ENCODE results near the gene CPA1. TPM values are rescaled to one million over a fixed set of nuclear protein-coding genes. Genes with fewer than 3 reads are reported as not detected.

The CPA1 gene
- total RNA-seq, 2 donors from 2014 or later, result 35.4 TPM; not detected in 1

- TF ChIP-seq, protein P1, sequence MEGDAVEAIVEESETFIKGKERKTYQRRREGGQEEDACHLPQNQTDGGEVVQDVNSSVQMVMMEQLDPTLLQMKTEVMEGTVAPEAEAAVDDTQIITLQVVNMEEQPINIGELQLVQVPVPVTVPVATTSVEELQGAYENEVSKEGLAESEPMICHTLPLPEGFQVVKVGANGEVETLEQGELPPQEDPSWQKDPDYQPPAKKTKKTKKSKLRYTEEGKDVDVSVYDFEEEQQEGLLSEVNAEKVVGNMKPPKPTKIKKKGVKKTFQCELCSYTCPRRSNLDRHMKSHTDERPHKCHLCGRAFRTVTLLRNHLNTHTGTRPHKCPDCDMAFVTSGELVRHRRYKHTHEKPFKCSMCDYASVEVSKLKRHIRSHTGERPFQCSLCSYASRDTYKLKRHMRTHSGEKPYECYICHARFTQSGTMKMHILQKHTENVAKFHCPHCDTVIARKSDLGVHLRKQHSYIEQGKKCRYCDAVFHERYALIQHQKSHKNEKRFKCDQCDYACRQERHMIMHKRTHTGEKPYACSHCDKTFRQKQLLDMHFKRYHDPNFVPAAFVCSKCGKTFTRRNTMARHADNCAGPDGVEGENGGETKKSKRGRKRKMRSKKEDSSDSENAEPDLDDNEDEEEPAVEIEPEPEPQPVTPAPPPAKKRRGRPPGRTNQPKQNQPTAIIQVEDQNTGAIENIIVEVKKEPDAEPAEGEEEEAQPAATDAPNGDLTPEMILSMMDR (IDR thresholded peaks at IDR 0.05), result no peak
- no peak overlapping the region for H3K27ac ChIP-seq
- H3K4me3 ChIP-seq, result no peak overlapping the region
- H3K27me3 ChIP-seq, result no peaks in the 10 kb centered on the region
- H3K9ac ChIP-seq (ENCODE audit: low read depth in 2 of 2, low read length in 2 of 2), result no peak overlapping the region
- no peak for DNase-seq
- no peaks in the 10 kb centered on the region for H3K9me3 ChIP-seq
- intact Hi-C loops (cut with DNase I), result no loop called here
- no peaks in the 10 kb centered on the region for H3K36me3 ChIP-seq
- no peaks in the 10 kb centered on the region for H3K4me1 ChIP-seq
Measured at GRCh38 chr7:130396109-130396508, 15.8 kb downstream of the CPA1 start.

DNA sequence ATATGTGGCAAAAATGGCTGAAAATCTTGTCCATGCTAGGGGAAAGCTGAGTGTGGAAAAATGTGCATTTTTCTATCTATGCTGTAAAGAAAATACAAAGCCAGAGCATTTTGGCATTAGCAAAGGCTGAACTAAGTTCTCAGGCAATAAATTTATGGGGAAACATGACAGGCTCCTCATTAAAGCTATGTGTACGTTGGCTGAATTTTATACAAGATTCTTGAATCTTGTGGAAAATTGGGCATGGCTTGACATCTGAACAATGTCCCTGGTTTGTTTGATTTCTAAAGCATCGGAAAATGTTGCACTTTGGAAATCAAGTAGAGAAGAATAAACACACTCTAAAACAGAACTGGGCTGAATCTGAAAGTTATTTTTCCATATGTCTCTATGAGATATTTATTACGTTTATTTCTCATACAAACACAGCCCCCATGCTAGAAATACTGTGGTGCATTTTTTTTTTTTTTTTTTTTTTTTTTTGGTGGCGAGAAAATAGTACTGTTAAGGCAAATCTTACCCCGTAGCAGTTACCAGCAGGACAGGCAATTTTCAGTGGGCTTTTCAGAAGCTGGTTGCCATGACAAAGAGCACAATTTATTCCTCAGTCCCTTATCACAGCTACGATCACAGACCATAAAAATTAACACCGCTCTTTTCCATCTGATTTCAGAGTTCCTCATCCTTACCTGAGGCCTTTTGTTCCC is 16.9 kb downstream of the CPA1 start:
- Histone ChIP-seq H3K4me1 (no peaks in the 10 kb centered on the region), H3K9ac (ENCODE audit: low read depth in 2 of 2, low read length in 2 of 2) (no peak overlapping the region), H3K27ac (no peak overlapping the region), H3K36me3 (no peaks in the 10 kb centered on the region), H3K4me3 (no peak overlapping the region), H3K9me3 (no peaks in the 10 kb centered on the region), H3K27me3 (no peaks in the 10 kb centered on the region)
- TF ChIP-seq, protein P1 (IDR thresholded peaks at IDR 0.05), result no peak
- DNase-seq, result no peak
- intact Hi-C loops (cut with DNase I), result no loop called here

DNA sequence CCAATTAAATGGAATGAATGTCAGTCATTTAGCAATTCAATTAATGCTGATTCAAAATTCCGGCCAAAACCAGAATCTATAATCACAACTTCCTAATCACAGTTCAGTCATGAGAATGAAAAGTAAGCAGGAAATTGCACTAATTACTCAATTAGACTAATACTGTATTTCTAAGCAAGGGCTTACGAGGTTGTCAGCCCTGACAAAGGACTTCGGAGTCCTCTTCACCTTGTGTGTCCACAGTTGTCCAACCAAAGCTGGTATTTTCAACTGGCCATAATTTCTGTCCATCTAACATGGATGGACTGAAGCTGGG is 17.4 kb downstream of the CPA1 start:
- H3K4me1 ChIP-seq, result no peaks in the 10 kb centered on the region
- H3K27ac ChIP-seq, result no peak overlapping the region
- no peaks in the 10 kb centered on the region for H3K36me3 ChIP-seq
- H3K4me3 ChIP-seq, result no peak overlapping the region
- no peak for DNase-seq
- TF ChIP-seq, protein P1 (IDR thresholded peaks at IDR 0.05), result no peak
- H3K9ac ChIP-seq (ENCODE audit: low read depth in 2 of 2, low read length in 2 of 2), result no peak overlapping the region
- H3K27me3 ChIP-seq, result no peaks in the 10 kb centered on the region
- intact Hi-C loops (cut with DNase I), result no loop called here
- no peaks in the 10 kb centered on the region for H3K9me3 ChIP-seq

DNA sequence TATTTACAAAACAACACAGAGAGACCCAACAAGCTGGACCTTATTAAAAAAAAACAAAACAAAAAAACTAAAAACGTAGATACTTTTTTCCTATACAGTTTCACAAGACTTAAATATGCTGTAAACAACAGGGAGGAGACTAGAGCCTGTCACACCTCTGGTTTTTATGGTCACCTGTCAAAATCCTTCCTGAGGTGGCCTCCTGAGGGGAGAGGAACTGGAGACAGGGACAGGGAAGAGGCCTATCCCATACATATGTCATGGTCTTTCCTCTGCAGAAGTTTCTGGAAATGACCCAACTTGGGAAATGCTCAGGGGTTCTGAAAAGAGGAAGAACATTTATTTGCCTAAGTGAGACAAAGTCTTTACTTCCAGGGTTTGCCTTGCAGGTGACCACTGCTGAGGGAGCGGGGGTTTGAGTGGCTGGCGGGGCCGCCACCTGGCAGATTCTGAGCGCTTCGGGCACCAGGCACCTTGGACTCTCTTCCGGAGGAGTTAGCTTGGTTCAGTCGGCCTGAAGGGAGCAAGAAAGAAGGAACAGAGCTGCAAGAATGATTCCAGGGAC is 18.3 kb downstream of the CPA1 start:
- Histone ChIP-seq H3K27ac (no peak overlapping the region), H3K36me3 (no peaks in the 10 kb centered on the region), H3K4me1 (no peaks in the 10 kb centered on the region), H3K9ac (ENCODE audit: low read depth in 2 of 2, low read length in 2 of 2) (no peak overlapping the region), H3K9me3 (no peaks in the 10 kb centered on the region), H3K4me3 (no peak overlapping the region), H3K27me3 (no peaks in the 10 kb centered on the region)
- TF ChIP-seq, protein P1 (IDR thresholded peaks at IDR 0.05), result no peak
- no peak for DNase-seq
- intact Hi-C loops (cut with DNase I), result no loop called here

- Histone ChIP-seq H3K4me3 (no peak overlapping the region), H3K9ac (ENCODE audit: low read depth in 2 of 2, low read length in 2 of 2) (no peak overlapping the region), H3K27me3 (no peaks in the 10 kb centered on the region), H3K36me3 (no peaks in the 10 kb centered on the region), H3K9me3 (no peaks in the 10 kb centered on the region), H3K27ac (no peak overlapping the region), H3K4me1 (no peaks in the 10 kb centered on the region)
- TF ChIP-seq, protein P1 (IDR thresholded peaks at IDR 0.05), result no peak
- DNase-seq, result no peak
- intact Hi-C loops (cut with DNase I), result no loop called here
Measured at GRCh38 chr7:130400120-130400572, 19.9 kb downstream of the CPA1 start.
